Caco-2 (cell line): ENCODE results near the gene LAMC2. TPM values are rescaled to one million over a fixed set of nuclear protein-coding genes. Genes with fewer than 3 reads are reported as not detected.

Experiments
- BruUV-seq: library from RNA; stranded (reverse); fragments of 400-500 nt; replicated peaks from 2 replicates; lab custom pipeline; 2021; lab: Mats Ljungman, UMichigan
- CTCF ChIA-PET: fragments of 300-600 bp; sonication (Branson Sonifier 250); formaldehyde crosslinking; loops from one replicate; lab custom pipeline; 2022; ENCODE audit warnings: antibody characterized with exemption; lab: Charles Lee
- POLR2A ChIA-PET: fragments of 300-600 bp; sonication (Branson Sonifier 250); formaldehyde crosslinking; loops from one replicate; lab custom pipeline; 2022; ENCODE audit warnings: antibody characterized with exemption; lab: Charles Lee
- DNase-seq, 2 experiments: peaks; one replicate each; pipeline versions ENCODE4 v3.0.0 to v3.0.0-alpha.2; 2020 to 2022
- H3K27me3 ChIP-seq: replicated peaks from 2 replicates; pipeline ENCODE4 v1.6.0; 2011; ENCODE audit warnings: low read length; ENCODE audit not compliant: control insufficient read depth, insufficient read depth
- H3K36me3 ChIP-seq: 2 replicates; pipeline ENCODE4 v1.5.1; 2011; ENCODE audit warnings: low read length; ENCODE audit not compliant: control insufficient read depth, insufficient read depth
- H3K4me1 ChIP-seq: fragments of 250-450 bp; sonication (Bioruptor Pico); 2 replicates; pipeline ENCODE4 v1.5.1; 2020; ENCODE audit warnings: mild to moderate bottlenecking
- H3K4me3 ChIP-seq: 2 replicates; pipeline ENCODE4 v1.5.1; 2011; ENCODE audit warnings: low read depth, mild to moderate bottlenecking, control low read depth, low read length
- H3K9me3 ChIP-seq: fragments of 250-450 bp; sonication (Bioruptor Pico); 2 replicates; pipeline ENCODE4 v1.5.1; 2020; ENCODE audit warnings: mild to moderate bottlenecking, moderate library complexity
- H3K27ac Mint-ChIP-seq: one replicate; pipeline ENCODE4 v1.8.0; 2022; ENCODE audit warnings: mixed read lengths; ENCODE audit not compliant: unreplicated experiment
- H3K27me3 Mint-ChIP-seq: one replicate; pipeline ENCODE4 v1.8.0; 2022; ENCODE audit warnings: mixed read lengths; ENCODE audit not compliant: insufficient read depth, unreplicated experiment
- H3K36me3 Mint-ChIP-seq: one replicate; pipeline ENCODE4 v1.8.0; 2022; ENCODE audit warnings: mild to moderate bottlenecking, mixed read lengths; ENCODE audit not compliant: insufficient read depth, unreplicated experiment
- H3K4me1 Mint-ChIP-seq: one replicate; pipeline ENCODE4 v1.8.0; 2022; ENCODE audit warnings: low read depth, mixed read lengths; ENCODE audit not compliant: unreplicated experiment
- H3K4me3 Mint-ChIP-seq: one replicate; pipeline ENCODE4 v1.8.0; 2022; ENCODE audit warnings: mild to moderate bottlenecking, moderate library complexity, mixed read lengths; ENCODE audit not compliant: unreplicated experiment
- H3K9me3 Mint-ChIP-seq: one replicate; pipeline ENCODE4 v1.8.0; 2022; ENCODE audit warnings: mixed read lengths; ENCODE audit not compliant: unreplicated experiment
- CTCF ChIP-seq, 2 experiments: fragments of 200-600 bp in 1 of 2; IDR thresholded peaks; 1 replicate in 1 of 2; 2 replicates in 1 of 2; pipeline versions ENCODE4 v1.5.1 to v1.8.0; 2011 to 2022; ENCODE audit warnings: antibody characterized with exemption in 1 of 2, control low read depth in 1 of 2, inconsistent platforms in 1 of 2, low read depth in 1 of 2, low read length in 1 of 2, mild to moderate bottlenecking in 1 of 2, moderate library complexity in 1 of 2; ENCODE audit not compliant: insufficient read depth in 1 of 2, severe bottlenecking in 1 of 2, unreplicated experiment in 1 of 2
- intact Hi-C: fragments of 100-400 bp; cut with micrococcal nuclease; formaldehyde crosslinking; loops from one replicate; pipeline ENCODE4 v1.10.0; 2022; ENCODE audit not compliant: unreplicated experiment
- total RNA-seq: library from RNA; stranded (reverse); gene quantifications from 2 replicates; pipeline ENCODE4 v1.2.3, GENCODE V29; 2022

LAMC2 gene
- total RNA-seq, 1 experiment from 2014 or later = 34.9 TPM

- Mint-ChIP-seq H3K4me3 (no peak overlapping the region), H3K27ac (no peak overlapping the region), H3K36me3 (peaks cover 5% of the 10 kb centered on the region), H3K9me3 (no peaks in the 10 kb centered on the region), H3K27me3 (no peaks in the 10 kb centered on the region), H3K4me1 (peaks cover 34% of the 10 kb centered on the region)
- Histone ChIP-seq H3K4me1 (peaks cover 44% of the 10 kb centered on the region), H3K9me3 (no peaks in the 10 kb centered on the region), H3K27me3 (no peaks in the 10 kb centered on the region), H3K36me3 (no peaks in the 10 kb centered on the region), H3K4me3 (no peak overlapping the region)
- ChIA-PET CTCF (no interaction called here), POLR2A (no interaction called here)
- intact Hi-C loops = no loop called here
- no TSS peak for BruUV-seq
- DNase-seq = no peak
- no peak for TF ChIP-seq CTCF (IDR thresholded peaks at IDR 0.05; ENCODE audit: insufficient read depth in 1 of 2, low read depth in 1 of 2, low read length in 1 of 2, severe bottlenecking in 1 of 2, unreplicated experiment in 1 of 2)
These were observed 10.4 kb upstream of the LAMC2 start for GRCh38 chr1:183175631-183176030.

- Mint-ChIP-seq H3K27ac (no peak overlapping the region), H3K36me3 (peaks cover 5% of the 10 kb centered on the region), H3K27me3 (no peaks in the 10 kb centered on the region), H3K9me3 (no peaks in the 10 kb centered on the region), H3K4me1 (peaks cover 39% of the 10 kb centered on the region), H3K4me3 (no peak overlapping the region)
- no peak for DNase-seq
- no peaks in the 10 kb centered on the region for H3K9me3 ChIP-seq
- no peak for TF ChIP-seq CTCF (IDR thresholded peaks at IDR 0.05; ENCODE audit: insufficient read depth in 1 of 2, low read depth in 1 of 2, low read length in 1 of 2, severe bottlenecking in 1 of 2, unreplicated experiment in 1 of 2)
- no peaks in the 10 kb centered on the region for H3K36me3 ChIP-seq
- ChIA-PET POLR2A (no interaction called here), CTCF (interaction anchor here (1.6 kb wide), 1 partner anchor 50 kb away, joined by 8 read pairs; no protein-coding TSS in a partner anchor)
- no peaks in the 10 kb centered on the region for H3K27me3 ChIP-seq
- intact Hi-C loops = no loop called here
- no peak overlapping the region for H3K4me3 ChIP-seq
- no TSS peak for BruUV-seq
- H3K4me1 ChIP-seq = peaks cover 50% of the 10 kb centered on the region
These were observed 7.5 kb upstream of the LAMC2 start for GRCh38 chr1:183178545-183178944.

GRCh38 chr1:183179033-183179432, 7.0 kb upstream of the LAMC2 start:
- no peak overlapping the region for H3K4me3 Mint-ChIP-seq
- H3K9me3 Mint-ChIP-seq = no peaks in the 10 kb centered on the region
- peaks cover 5% of the 10 kb centered on the region for H3K36me3 Mint-ChIP-seq
- H3K4me1 ChIP-seq = peaks cover 50% of the 10 kb centered on the region
- BruUV-seq = no TSS peak
- peaks cover 39% of the 10 kb centered on the region for H3K4me1 Mint-ChIP-seq
- H3K27me3 ChIP-seq = no peaks in the 10 kb centered on the region
- no peaks in the 10 kb centered on the region for H3K27me3 Mint-ChIP-seq
- H3K9me3 ChIP-seq = no peaks in the 10 kb centered on the region
- ChIA-PET CTCF (no interaction called here), POLR2A (interaction anchor here (0.6 kb wide), 1 partner anchor 47 kb away, joined by 5 read pairs; no protein-coding TSS in a partner anchor)
- H3K36me3 ChIP-seq = no peaks in the 10 kb centered on the region
- intact Hi-C loops = no loop called here
- TF ChIP-seq CTCF (IDR thresholded peaks at IDR 0.05; ENCODE audit: insufficient read depth in 1 of 2, low read depth in 1 of 2, low read length in 1 of 2, severe bottlenecking in 1 of 2, unreplicated experiment in 1 of 2) = no peak
- no peak overlapping the region for H3K4me3 ChIP-seq
- DNase-seq = no peak
- no peak overlapping the region for H3K27ac Mint-ChIP-seq
